Effector memory CD4-positive, alpha-beta T cell (primary cell): Measurements from ENCODE around the gene ACVR1.
"Not testable (repeated sequence)": the region's sequence is repeated elsewhere in the genome, so short reads cannot be mapped to it uniquely, and the experiment has no call there.

Experiments
- DNase-seq, 3 donors: peaks; one replicate each; pipeline ENCODE4 v3.0.0-alpha.2; 2020
- H3K27ac ChIP-seq: 2 replicates; pipeline ENCODE4 v1.7.0; 2013; ENCODE audit warnings: mild to moderate bottlenecking, low read length, moderate library complexity; ENCODE audit not compliant: insufficient read depth, poor library complexity, severe bottlenecking
- H3K27me3 ChIP-seq: replicated peaks from 2 replicates; pipeline ENCODE4 v1.7.0; 2013; ENCODE audit warnings: mild to moderate bottlenecking, low read length; ENCODE audit not compliant: insufficient read depth, control insufficient read depth, poor library complexity, severe bottlenecking
- H3K36me3 ChIP-seq: 2 replicates; pipeline ENCODE4 v1.7.0; 2013; ENCODE audit warnings: mild to moderate bottlenecking, low read length, moderate library complexity; ENCODE audit not compliant: control insufficient read depth, insufficient read depth
- H3K4me1 ChIP-seq: 2 replicates; pipeline ENCODE4 v1.7.0; 2013; ENCODE audit warnings: low read length, mild to moderate bottlenecking; ENCODE audit not compliant: control insufficient read depth, insufficient read depth, poor library complexity, severe bottlenecking
- H3K4me3 ChIP-seq: 2 replicates; pipeline ENCODE4 v1.7.0; 2013; ENCODE audit warnings: low read length, low read depth, mild to moderate bottlenecking; ENCODE audit not compliant: insufficient read depth, poor library complexity, severe bottlenecking
- H3K9me3 ChIP-seq: 2 replicates; pipeline ENCODE4 v1.7.0; 2013; ENCODE audit warnings: mild to moderate bottlenecking, low read length, moderate library complexity; ENCODE audit not compliant: control insufficient read depth

Gene ACVR1

GRCh38 chr2:157895531-157895930 lies 19.4 kb upstream of the ACVR1 start:
- Histone ChIP-seq H3K4me1 (peaks cover 49% of the 10 kb centered on the region), H3K4me3 (no peak overlapping the region), H3K27me3 (no peaks in the 10 kb centered on the region), H3K36me3 (no peaks in the 10 kb centered on the region), H3K9me3 (no peaks in the 10 kb centered on the region), H3K27ac (no peak overlapping the region)
- no peak for DNase-seq

- Histone ChIP-seq H3K36me3 (no peaks in the 10 kb centered on the region), H3K27ac (no peak overlapping the region), H3K4me3 (no peak overlapping the region), H3K4me1 (peaks cover 47% of the 10 kb centered on the region), H3K9me3 (no peaks in the 10 kb centered on the region), H3K27me3 (no peaks in the 10 kb centered on the region)
- no peak for DNase-seq
Measured at GRCh38 chr2:157894694-157895435, 18.7 kb upstream of the ACVR1 start.

- H3K4me3 ChIP-seq, result no peak overlapping the region
- no peaks in the 10 kb centered on the region for H3K9me3 ChIP-seq
- H3K27me3 ChIP-seq, result no peaks in the 10 kb centered on the region
- no peak overlapping the region for H3K27ac ChIP-seq
- no peak for DNase-seq
- H3K4me1 ChIP-seq, result peaks cover 38% of the 10 kb centered on the region
- no peaks in the 10 kb centered on the region for H3K36me3 ChIP-seq
Measured at GRCh38 chr2:157893611-157894010, 17.5 kb upstream of the ACVR1 start.

- no peak for DNase-seq
- H3K27ac ChIP-seq, result peak overlapping the region; percentile 25
- H3K36me3 ChIP-seq, result no peaks in the 10 kb centered on the region
- H3K9me3 ChIP-seq, result no peaks in the 10 kb centered on the region
- peaks cover 29% of the 10 kb centered on the region for H3K4me1 ChIP-seq
- no peak overlapping the region for H3K4me3 ChIP-seq
- H3K27me3 ChIP-seq, result no peaks in the 10 kb centered on the region
Measured at GRCh38 chr2:157891643-157892041, 15.5 kb upstream of the ACVR1 start.

- Histone ChIP-seq H3K4me1 (peaks cover 27% of the 10 kb centered on the region), H3K27me3 (no peaks in the 10 kb centered on the region), H3K27ac (peak overlapping the region; percentile 25), H3K36me3 (no peaks in the 10 kb centered on the region), H3K4me3 (no peak overlapping the region), H3K9me3 (no peaks in the 10 kb centered on the region)
- DNase-seq, result no peak
Measured at GRCh38 chr2:157890969-157891642, 15.0 kb upstream of the ACVR1 start.

- Histone ChIP-seq H3K27me3 (no peaks in the 10 kb centered on the region), H3K9me3 (no peaks in the 10 kb centered on the region), H3K4me3 (no peak overlapping the region), H3K27ac (no peak overlapping the region), H3K4me1 (peaks cover 18% of the 10 kb centered on the region), H3K36me3 (no peaks in the 10 kb centered on the region)
- no peak for DNase-seq
Measured at GRCh38 chr2:157887946-157888345, 11.8 kb upstream of the ACVR1 start.

GRCh38 chr2:157884533-157884932 lies 8.4 kb upstream of the ACVR1 start:
- DNase-seq, H3K36me3 ChIP-seq, H3K4me3 ChIP-seq, H3K9me3 ChIP-seq, H3K27me3 ChIP-seq, H3K27ac ChIP-seq, H3K4me1 ChIP-seq: not testable (repeated sequence)

- Histone ChIP-seq H3K27ac (no peak overlapping the region), H3K4me3 (no peak overlapping the region), H3K27me3 (no peaks in the 10 kb centered on the region), H3K4me1 (no peaks in the 10 kb centered on the region), H3K36me3 (no peaks in the 10 kb centered on the region), H3K9me3 (no peaks in the 10 kb centered on the region)
- DNase-seq, result no peak
Measured at GRCh38 chr2:157880927-157881326, 4.8 kb upstream of the ACVR1 start.

GRCh38 chr2:157877761-157878400 lies 1.8 kb upstream of the ACVR1 start:
- Histone ChIP-seq H3K27ac (peak overlapping the region; percentile 23), H3K36me3 (no peaks in the 10 kb centered on the region), H3K4me3 (peak overlapping the region; percentile 79), H3K9me3 (no peaks in the 10 kb centered on the region), H3K4me1 (peaks cover 14% of the 10 kb centered on the region), H3K27me3 (no peaks in the 10 kb centered on the region)
- no peak for DNase-seq

GRCh38 chr2:157876786-157877138 lies 632 bp upstream of the ACVR1 start:
- Histone ChIP-seq H3K4me3 (peak overlapping the region; percentile 79), H3K36me3 (no peaks in the 10 kb centered on the region), H3K4me1 (peaks cover 17% of the 10 kb centered on the region), H3K9me3 (no peaks in the 10 kb centered on the region), H3K27ac (peak overlapping the region; percentile 68), H3K27me3 (no peaks in the 10 kb centered on the region)
- no peak for DNase-seq
